ENCODE data around the gene CD2AP. TPM values are rescaled to one million over a fixed set of nuclear protein-coding genes. Genes with fewer than 3 reads are reported as not detected.

Gene CD2AP
- total RNA-seq, 1 experiment from 2014 or later = 41.8 TPM

- no TSS peak for BruUV-seq (replicated peaks)
- CTCF ChIA-PET = no interaction called here
- ATAC-seq (no peak), DNase-seq (ENCODE audit: low read depth, low spot score) (no peak)
- in situ Hi-C loops (cut with HindIII; ENCODE audit: low pct_unique_long_range_greater_than_20kb, low sequenced_read_pairs) (no loop called here), intact Hi-C loops (cut with micrococcal nuclease; ENCODE audit: unreplicated experiment) (no loop called here)
- Histone ChIP-seq H3K27me3 (ENCODE audit: control insufficient read depth, insufficient read depth, low read length) (no peaks in the 10 kb centered on the region), H3K4me1 (ENCODE audit: control insufficient read depth, insufficient read depth, low read length) (no peaks in the 10 kb centered on the region), H3K36me3 (ENCODE audit: control insufficient read depth, insufficient read depth, low read length) (peaks cover 18% of the 10 kb centered on the region), H3K27ac (ENCODE audit: low read length) (no peak overlapping the region), H3K4me3 (ENCODE audit: low read depth in 2 of 2, low read length in 2 of 2) (no peak overlapping the region), H3K9me3 (ENCODE audit: control insufficient read depth, insufficient read depth, low read depth, low read length) (no peaks in the 10 kb centered on the region)
- TF ChIP-seq POLR2AphosphoS5 (IDR thresholded peaks at IDR 0.05; ENCODE audit: low read depth, low read length) (no peak), TCF7L2 (IDR thresholded peaks at IDR 0.05; ENCODE audit: low read depth, low read length) (no peak), SIN3A (IDR thresholded peaks at IDR 0.05; ENCODE audit: borderline replicate concordance, insufficient read depth, low read depth, low read length) (no peak)
- TF ChIP-seq, protein P1, sequence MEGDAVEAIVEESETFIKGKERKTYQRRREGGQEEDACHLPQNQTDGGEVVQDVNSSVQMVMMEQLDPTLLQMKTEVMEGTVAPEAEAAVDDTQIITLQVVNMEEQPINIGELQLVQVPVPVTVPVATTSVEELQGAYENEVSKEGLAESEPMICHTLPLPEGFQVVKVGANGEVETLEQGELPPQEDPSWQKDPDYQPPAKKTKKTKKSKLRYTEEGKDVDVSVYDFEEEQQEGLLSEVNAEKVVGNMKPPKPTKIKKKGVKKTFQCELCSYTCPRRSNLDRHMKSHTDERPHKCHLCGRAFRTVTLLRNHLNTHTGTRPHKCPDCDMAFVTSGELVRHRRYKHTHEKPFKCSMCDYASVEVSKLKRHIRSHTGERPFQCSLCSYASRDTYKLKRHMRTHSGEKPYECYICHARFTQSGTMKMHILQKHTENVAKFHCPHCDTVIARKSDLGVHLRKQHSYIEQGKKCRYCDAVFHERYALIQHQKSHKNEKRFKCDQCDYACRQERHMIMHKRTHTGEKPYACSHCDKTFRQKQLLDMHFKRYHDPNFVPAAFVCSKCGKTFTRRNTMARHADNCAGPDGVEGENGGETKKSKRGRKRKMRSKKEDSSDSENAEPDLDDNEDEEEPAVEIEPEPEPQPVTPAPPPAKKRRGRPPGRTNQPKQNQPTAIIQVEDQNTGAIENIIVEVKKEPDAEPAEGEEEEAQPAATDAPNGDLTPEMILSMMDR (IDR thresholded peaks at IDR 0.05) = no peak
- POLR2A ChIA-PET = interaction anchor here (0.6 kb wide), 1 partner anchor 126 kb away, joined by 4 read pairs; no protein-coding TSS in a partner anchor
These were observed 126.4 kb downstream of the CD2AP start for GRCh38 chr6:47603995-47604394.

DNA sequence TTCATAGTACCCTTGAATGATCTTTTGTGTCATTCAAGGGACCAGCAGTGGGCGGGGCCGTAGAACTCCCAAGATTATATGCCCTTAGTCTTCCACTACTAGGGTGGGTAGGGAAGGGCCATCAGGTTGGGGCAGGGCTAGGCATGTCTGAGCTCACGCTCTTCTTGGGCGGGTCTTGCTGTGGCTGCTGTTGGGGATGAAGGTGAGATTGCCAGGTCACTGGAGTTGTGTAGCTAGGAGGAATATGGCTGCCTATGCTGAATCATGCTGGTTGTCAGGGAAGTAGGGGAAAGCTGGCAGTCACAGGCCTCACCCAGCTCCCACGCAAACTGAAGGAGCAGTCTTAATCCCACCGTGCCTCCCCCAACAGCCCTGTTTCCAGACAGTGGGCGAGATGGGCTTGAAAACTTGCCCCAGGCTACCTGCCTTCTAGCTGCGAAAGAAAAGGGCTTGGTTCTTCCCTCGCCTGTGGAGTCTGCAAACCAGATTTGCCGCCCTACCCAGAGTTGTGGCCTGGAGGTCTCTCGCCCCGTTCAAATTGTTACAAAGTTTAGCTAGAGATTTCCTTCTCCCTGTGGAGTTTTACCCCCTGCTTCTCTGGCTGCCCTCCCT is 144.4 kb downstream of the CD2AP start:
- no peaks in the 10 kb centered on the region for H3K27me3 ChIP-seq (ENCODE audit: control insufficient read depth, insufficient read depth, low read length)
- intact Hi-C loops (cut with micrococcal nuclease; ENCODE audit: unreplicated experiment) (no loop called here), in situ Hi-C loops (cut with HindIII; ENCODE audit: low pct_unique_long_range_greater_than_20kb, low sequenced_read_pairs) (no loop called here)
- ChIA-PET POLR2A (no interaction called here), CTCF (no interaction called here)
- no peak for DNase-seq (ENCODE audit: low read depth, low spot score)
- no TSS peak for BruUV-seq (replicated peaks)
- H3K4me3 ChIP-seq (ENCODE audit: low read depth in 2 of 2, low read length in 2 of 2) = no peak overlapping the region
- H3K4me1 ChIP-seq (ENCODE audit: control insufficient read depth, insufficient read depth, low read length) = no peaks in the 10 kb centered on the region
- ATAC-seq = no peak
- no peaks in the 10 kb centered on the region for H3K9me3 ChIP-seq (ENCODE audit: control insufficient read depth, insufficient read depth, low read depth, low read length)
- TF ChIP-seq, protein P2, sequence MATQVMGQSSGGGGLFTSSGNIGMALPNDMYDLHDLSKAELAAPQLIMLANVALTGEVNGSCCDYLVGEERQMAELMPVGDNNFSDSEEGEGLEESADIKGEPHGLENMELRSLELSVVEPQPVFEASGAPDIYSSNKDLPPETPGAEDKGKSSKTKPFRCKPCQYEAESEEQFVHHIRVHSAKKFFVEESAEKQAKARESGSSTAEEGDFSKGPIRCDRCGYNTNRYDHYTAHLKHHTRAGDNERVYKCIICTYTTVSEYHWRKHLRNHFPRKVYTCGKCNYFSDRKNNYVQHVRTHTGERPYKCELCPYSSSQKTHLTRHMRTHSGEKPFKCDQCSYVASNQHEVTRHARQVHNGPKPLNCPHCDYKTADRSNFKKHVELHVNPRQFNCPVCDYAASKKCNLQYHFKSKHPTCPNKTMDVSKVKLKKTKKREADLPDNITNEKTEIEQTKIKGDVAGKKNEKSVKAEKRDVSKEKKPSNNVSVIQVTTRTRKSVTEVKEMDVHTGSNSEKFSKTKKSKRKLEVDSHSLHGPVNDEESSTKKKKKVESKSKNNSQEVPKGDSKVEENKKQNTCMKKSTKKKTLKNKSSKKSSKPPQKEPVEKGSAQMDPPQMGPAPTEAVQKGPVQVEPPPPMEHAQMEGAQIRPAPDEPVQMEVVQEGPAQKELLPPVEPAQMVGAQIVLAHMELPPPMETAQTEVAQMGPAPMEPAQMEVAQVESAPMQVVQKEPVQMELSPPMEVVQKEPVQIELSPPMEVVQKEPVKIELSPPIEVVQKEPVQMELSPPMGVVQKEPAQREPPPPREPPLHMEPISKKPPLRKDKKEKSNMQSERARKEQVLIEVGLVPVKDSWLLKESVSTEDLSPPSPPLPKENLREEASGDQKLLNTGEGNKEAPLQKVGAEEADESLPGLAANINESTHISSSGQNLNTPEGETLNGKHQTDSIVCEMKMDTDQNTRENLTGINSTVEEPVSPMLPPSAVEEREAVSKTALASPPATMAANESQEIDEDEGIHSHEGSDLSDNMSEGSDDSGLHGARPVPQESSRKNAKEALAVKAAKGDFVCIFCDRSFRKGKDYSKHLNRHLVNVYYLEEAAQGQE (IDR thresholded peaks at IDR 0.05; ENCODE audit: insufficient read depth in 1 of 2, low read depth in 2 of 2, low read length in 1 of 2) = no peak
- TF ChIP-seq TCF7L2 (IDR thresholded peaks at IDR 0.05; ENCODE audit: low read depth, low read length) = no peak
- TF ChIP-seq POLR2AphosphoS5 (IDR thresholded peaks at IDR 0.05; ENCODE audit: low read depth, low read length) = no peak
- TF ChIP-seq, protein P1 (IDR thresholded peaks at IDR 0.05) = no peak
- TF ChIP-seq SIN3A (IDR thresholded peaks at IDR 0.05; ENCODE audit: borderline replicate concordance, insufficient read depth, low read depth, low read length) = no peak
- H3K27ac ChIP-seq (ENCODE audit: low read length) = no peak overlapping the region
- no peaks in the 10 kb centered on the region; the same call in 1 of the 2 replicates for H3K36me3 ChIP-seq (ENCODE audit: control insufficient read depth, insufficient read depth, low read length)

Data from Panc1 (cell line).